Left renal pelvis (tissue), 4 donors: Measurements from ENCODE around the gene SNAP25. TPM values are rescaled to one million over a fixed set of nuclear protein-coding genes. Genes with fewer than 3 reads are reported as not detected.
A peak's percentile ranks its signal among the peaks of the same experiment; 100 is the strongest.

Experiments
- DNase-seq, 4 donors: peaks; one replicate each; pipeline ENCODE4 v3.0.0-alpha.2; 2013; ENCODE audit warnings: low read depth in 4 of 4, low spot score in 3 of 4
- polyA plus RNA-seq, 4 donors: library from polyadenylated mRNA; unstranded; fragments of 120-200 nt; gene quantifications; one replicate each; pipeline ENCODE4 v1.2.1, GENCODE V29; 2013; ENCODE audit not compliant: insufficient read length in 4 of 4

The SNAP25 gene
- polyA plus RNA-seq, 4 donors: 5.9 to 15.1 (median 8.2) TPM

- no peak for DNase-seq
Observed at GRCh38 chr20:10213526-10213925, 5.1 kb upstream of the SNAP25 start.

- peak in 1 of 4 donors; percentile 12 for DNase-seq
Observed at GRCh38 chr20:10216146-10216791, 2.4 kb upstream of the SNAP25 start.

- peak in 1 of 4 donors; percentile 37 for DNase-seq
Observed at GRCh38 chr20:10217721-10218410, 764 bp upstream of the SNAP25 start.

GRCh38 chr20:10219452-10219791 lies 792 bp downstream of the SNAP25 start:
- DNase-seq: peak; percentile 61 to 80 (median 69)

- no peak for DNase-seq
Observed at GRCh38 chr20:10219993-10220750, 1.5 kb downstream of the SNAP25 start.

GRCh38 chr20:10221021-10221420 lies 2.4 kb downstream of the SNAP25 start:
- DNase-seq: no peak

GRCh38 chr20:10225439-10226060 lies 6.9 kb downstream of the SNAP25 start:
- DNase-seq: no peak

GRCh38 chr20:10228330-10228729 lies 9.7 kb downstream of the SNAP25 start:
- DNase-seq: no peak

- DNase-seq: no peak
Observed at GRCh38 chr20:10231290-10231689, 12.7 kb downstream of the SNAP25 start.

- no peak for DNase-seq
Observed at GRCh38 chr20:10236540-10237533, 18.2 kb downstream of the SNAP25 start.

GRCh38 chr20:10239954-10240353 lies 21.3 kb downstream of the SNAP25 start:
- peak in 1 of 4 donors; percentile 3 for DNase-seq

GRCh38 chr20:10240655-10241054 lies 22.0 kb downstream of the SNAP25 start:
- no peak for DNase-seq

- no peak for DNase-seq
Observed at GRCh38 chr20:10242166-10242565, 23.5 kb downstream of the SNAP25 start.

- no peak for DNase-seq
Observed at GRCh38 chr20:10247440-10247839, 28.8 kb downstream of the SNAP25 start.

GRCh38 chr20:10249048-10249770 lies 30.6 kb downstream of the SNAP25 start:
- no peak for DNase-seq

- no peak for DNase-seq
Observed at GRCh38 chr20:10249822-10250221, 31.2 kb downstream of the SNAP25 start.

GRCh38 chr20:10250902-10251301 lies 32.3 kb downstream of the SNAP25 start:
- no peak for DNase-seq

GRCh38 chr20:10253780-10254179 lies 35.1 kb downstream of the SNAP25 start:
- no peak for DNase-seq

GRCh38 chr20:10255846-10256245 lies 37.2 kb downstream of the SNAP25 start:
- no peak for DNase-seq
